Measurements from ENCODE around the gene DNMBP.
A peak's percentile ranks its signal among the peaks of the same experiment; 100 is the strongest.

Gene DNMBP

DNA sequence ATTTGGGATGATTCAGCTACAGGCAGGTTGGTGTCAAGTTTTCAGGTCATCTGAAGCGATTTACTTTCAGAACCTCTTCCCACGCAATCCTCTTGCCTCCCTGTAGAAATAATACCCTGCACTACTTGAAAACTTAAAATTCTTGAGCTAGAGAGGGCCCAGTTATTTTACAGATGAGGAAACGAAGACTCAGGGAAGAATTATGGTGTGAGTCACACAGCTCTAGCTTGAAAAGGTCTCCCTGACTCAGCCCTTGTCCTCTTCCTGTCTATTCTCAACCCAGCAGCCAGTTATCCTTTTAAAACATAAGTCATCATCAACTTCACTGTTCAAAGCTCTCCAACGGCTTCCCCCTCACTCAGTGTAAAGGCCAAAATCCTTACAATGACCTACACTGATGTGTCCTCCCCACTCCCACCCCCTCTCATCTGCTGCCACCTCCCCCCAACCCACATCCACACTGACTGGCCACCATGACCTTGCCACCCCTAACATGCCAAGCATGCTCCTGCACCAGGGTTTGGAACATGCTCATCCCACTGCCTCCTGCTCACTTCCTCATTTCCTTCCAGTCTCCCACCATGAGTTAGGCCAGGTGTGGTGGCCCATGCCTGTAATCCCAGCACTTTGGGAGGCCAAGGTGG is 3.4 kb downstream of the DNMBP start:
- Histone ChIP-seq H3K27ac (ENCODE audit: low read depth, low read length) (peak overlapping the region; percentile 85), H3K4me3 (ENCODE audit: low read depth in 1 of 5, low read length in 5 of 5) (peak overlapping the region in 1 of 5 donors; percentile 39)

DNA sequence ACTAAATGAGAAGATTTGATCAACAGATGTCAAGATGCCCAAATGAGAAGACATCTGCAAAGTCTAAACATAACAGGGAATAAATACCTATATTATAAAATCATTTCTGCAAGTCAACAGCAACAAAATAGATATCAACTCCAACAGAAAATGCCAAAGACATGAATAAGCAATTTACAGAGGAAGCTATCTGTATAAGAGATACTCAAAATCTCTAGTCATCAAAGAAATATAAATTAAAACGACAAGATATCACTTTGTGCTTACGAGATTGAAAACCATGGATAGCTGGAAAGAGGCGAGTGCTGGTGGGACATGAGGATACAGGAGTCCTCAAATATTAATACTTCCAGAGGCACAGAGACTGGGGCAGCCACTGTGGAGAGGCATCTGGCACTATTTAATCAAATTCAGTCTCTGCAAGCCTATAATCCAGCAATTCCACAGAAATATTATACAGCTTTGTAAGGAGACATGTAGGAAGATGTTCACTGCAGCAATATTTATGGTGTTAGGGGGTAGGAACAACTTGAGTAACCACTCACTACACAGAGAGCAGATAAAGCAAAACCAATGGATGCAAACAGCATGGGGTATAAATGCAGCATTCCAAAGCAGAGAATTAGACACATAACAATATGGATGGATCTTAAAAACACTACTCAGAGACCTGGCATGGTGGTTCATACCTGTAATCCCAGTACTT is 4.8 kb downstream of the DNMBP start:
- H3K4me3 ChIP-seq (ENCODE audit: low read depth in 1 of 5, low read length in 5 of 5): no peak overlapping the region
- H3K9ac ChIP-seq (ENCODE audit: low read length in 5 of 5): no peak overlapping the region
- H3K36me3 ChIP-seq (ENCODE audit: control insufficient read depth in 5 of 5, insufficient read depth in 5 of 5, low read length in 5 of 5): peaks cover 0 to 4% (median 2%) of the 10 kb centered on the region in 5 donors
- H3K4me1 ChIP-seq (ENCODE audit: control insufficient read depth in 5 of 5, insufficient read depth in 5 of 5, low read length in 5 of 5): peaks cover 4 to 46% (median 44%) of the 10 kb centered on the region in 5 donors
- H3K27ac ChIP-seq (ENCODE audit: low read depth, low read length): peak overlapping the region; percentile 85
- H3K9me3 ChIP-seq (ENCODE audit: control insufficient read depth in 5 of 5, low read length in 5 of 5): no peaks in the 10 kb centered on the region
- no peaks in the 10 kb centered on the region for H3K27me3 ChIP-seq (ENCODE audit: control insufficient read depth in 5 of 5, insufficient read depth in 4 of 5, low read length in 5 of 5)

More for the DNA sequence above, 3.4 kb downstream of the DNMBP start:
- Histone ChIP-seq H3K36me3 (ENCODE audit: control insufficient read depth in 5 of 5, insufficient read depth in 5 of 5, low read length in 5 of 5) (no peaks in the 10 kb centered on the region), H3K9me3 (ENCODE audit: control insufficient read depth in 5 of 5, low read length in 5 of 5) (no peaks in the 10 kb centered on the region), H3K4me1 (ENCODE audit: control insufficient read depth in 5 of 5, insufficient read depth in 5 of 5, low read length in 5 of 5) (peaks cover 4 to 55% (median 49%) of the 10 kb centered on the region in 5 donors), H3K27me3 (ENCODE audit: control insufficient read depth in 5 of 5, insufficient read depth in 4 of 5, low read length in 5 of 5) (no peaks in the 10 kb centered on the region), H3K9ac (ENCODE audit: low read length in 5 of 5) (peak overlapping the region in 2 of 5 donors; percentile 14 to 51)

DNA sequence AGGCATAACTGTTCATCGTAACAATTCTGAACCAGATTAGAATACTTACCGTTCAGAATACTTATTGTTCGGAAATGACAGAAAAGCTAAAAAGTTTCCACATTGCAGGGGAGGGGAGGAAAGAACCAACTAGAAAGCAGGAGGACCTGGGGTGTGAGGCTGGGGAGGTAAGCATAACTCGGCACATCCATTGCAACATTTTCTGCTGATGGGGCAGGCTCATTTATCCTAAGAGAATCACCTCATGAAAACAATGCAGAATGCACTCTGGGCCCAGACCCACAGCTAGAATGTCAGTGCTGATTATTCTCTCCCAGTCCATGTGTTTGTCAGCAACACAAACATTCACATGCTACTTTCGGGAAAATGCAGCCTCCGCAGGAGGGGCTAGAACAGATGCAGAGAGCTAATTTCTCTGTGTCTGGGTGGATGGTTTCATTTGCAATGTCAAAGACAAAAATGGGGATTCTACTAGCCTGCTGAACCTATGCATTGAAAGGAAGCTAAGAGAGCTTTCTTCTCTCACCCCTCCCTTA is 9.6 kb downstream of the DNMBP start:
- Histone ChIP-seq H3K36me3 (ENCODE audit: control insufficient read depth in 5 of 5, insufficient read depth in 5 of 5, low read length in 5 of 5) (peaks cover 0 to 4% (median 3%) of the 10 kb centered on the region in 5 donors), H3K27me3 (ENCODE audit: control insufficient read depth in 5 of 5, insufficient read depth in 4 of 5, low read length in 5 of 5) (no peaks in the 10 kb centered on the region), H3K9me3 (ENCODE audit: control insufficient read depth in 5 of 5, low read length in 5 of 5) (no peaks in the 10 kb centered on the region), H3K9ac (ENCODE audit: low read length in 5 of 5) (no peak overlapping the region), H3K4me3 (ENCODE audit: low read depth in 1 of 5, low read length in 5 of 5) (no peak overlapping the region), H3K27ac (ENCODE audit: low read depth, low read length) (no peak overlapping the region), H3K4me1 (ENCODE audit: control insufficient read depth in 5 of 5, insufficient read depth in 5 of 5, low read length in 5 of 5) (peaks cover 3 to 27% (median 19%) of the 10 kb centered on the region in 5 donors)

DNA sequence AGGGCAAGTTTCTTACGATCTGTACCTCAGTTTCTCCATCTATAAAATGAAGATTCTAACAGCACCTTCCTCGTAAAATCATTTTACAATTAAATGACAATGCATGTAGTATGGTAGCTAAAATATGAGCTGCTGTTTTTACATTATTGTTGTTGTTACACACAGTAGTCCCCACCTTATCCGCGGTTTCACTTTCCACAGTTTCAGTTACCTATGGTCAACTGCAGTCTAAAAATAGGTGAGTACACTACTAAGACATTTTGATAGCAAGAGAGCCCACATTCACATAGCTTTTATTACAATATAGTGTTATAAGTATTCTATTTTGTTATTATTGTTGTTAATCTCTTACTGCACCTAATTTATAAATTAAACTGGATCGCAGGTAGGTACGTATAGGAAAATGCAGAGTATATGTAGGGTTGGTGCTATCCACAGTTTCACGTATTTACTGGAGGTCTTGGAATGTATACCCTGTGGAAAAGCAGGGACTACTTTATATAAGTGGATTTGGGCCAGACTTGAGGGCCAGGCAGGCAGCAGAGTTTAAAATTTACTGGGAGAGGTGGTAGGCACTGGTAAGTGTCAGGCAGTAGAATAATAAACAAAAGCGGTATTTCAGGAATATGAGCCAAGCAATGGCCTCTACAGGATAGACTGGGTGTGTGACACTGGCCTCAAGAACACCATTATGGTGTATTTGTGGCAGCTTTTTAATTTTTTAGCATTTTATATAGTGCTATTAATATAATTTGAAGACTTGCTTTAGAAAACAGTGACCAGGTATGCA is 10.2 kb downstream of the DNMBP start:
- Histone ChIP-seq H3K4me1 (ENCODE audit: control insufficient read depth in 5 of 5, insufficient read depth in 5 of 5, low read length in 5 of 5) (peaks cover 3 to 28% (median 21%) of the 10 kb centered on the region in 5 donors), H3K36me3 (ENCODE audit: control insufficient read depth in 5 of 5, insufficient read depth in 5 of 5, low read length in 5 of 5) (peaks cover 0 to 4% (median 3%) of the 10 kb centered on the region in 5 donors), H3K9ac (ENCODE audit: low read length in 5 of 5) (peak overlapping the region in 1 of 5 donors; percentile 30), H3K27me3 (ENCODE audit: control insufficient read depth in 5 of 5, insufficient read depth in 4 of 5, low read length in 5 of 5) (no peaks in the 10 kb centered on the region), H3K4me3 (ENCODE audit: low read depth in 1 of 5, low read length in 5 of 5) (no peak overlapping the region), H3K9me3 (ENCODE audit: control insufficient read depth in 5 of 5, low read length in 5 of 5) (no peaks in the 10 kb centered on the region), H3K27ac (ENCODE audit: low read depth, low read length) (no peak overlapping the region)

DNA sequence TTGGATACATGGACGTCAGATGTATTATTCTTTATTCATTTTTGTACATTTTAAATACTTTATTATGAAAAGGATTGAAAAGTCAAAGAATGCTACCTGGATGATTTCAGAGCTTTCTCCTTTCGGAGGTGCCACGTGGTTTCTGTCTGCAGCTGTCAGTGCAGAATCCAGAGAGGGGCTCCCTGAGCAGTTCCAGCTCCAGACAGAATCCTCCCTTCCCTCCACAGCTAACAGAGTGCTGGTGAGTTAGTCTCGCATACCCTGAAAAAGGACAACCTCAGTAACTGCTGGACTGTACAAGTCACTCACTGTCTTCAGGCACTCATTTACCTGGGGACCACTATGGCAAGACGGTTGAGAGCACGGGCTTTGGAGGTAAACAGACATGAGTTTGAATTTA is 10.9 kb downstream of the DNMBP start:
- Histone ChIP-seq H3K9ac (ENCODE audit: low read length in 5 of 5) (no peak overlapping the region), H3K9me3 (ENCODE audit: control insufficient read depth in 5 of 5, low read length in 5 of 5) (no peaks in the 10 kb centered on the region), H3K4me3 (ENCODE audit: low read depth in 1 of 5, low read length in 5 of 5) (no peak overlapping the region), H3K27ac (ENCODE audit: low read depth, low read length) (no peak overlapping the region), H3K36me3 (ENCODE audit: control insufficient read depth in 5 of 5, insufficient read depth in 5 of 5, low read length in 5 of 5) (peaks cover 0 to 4% (median 3%) of the 10 kb centered on the region in 5 donors), H3K27me3 (ENCODE audit: control insufficient read depth in 5 of 5, insufficient read depth in 4 of 5, low read length in 5 of 5) (no peaks in the 10 kb centered on the region), H3K4me1 (ENCODE audit: control insufficient read depth in 5 of 5, insufficient read depth in 5 of 5, low read length in 5 of 5) (peaks cover 3 to 31% (median 27%) of the 10 kb centered on the region in 5 donors)

DNA sequence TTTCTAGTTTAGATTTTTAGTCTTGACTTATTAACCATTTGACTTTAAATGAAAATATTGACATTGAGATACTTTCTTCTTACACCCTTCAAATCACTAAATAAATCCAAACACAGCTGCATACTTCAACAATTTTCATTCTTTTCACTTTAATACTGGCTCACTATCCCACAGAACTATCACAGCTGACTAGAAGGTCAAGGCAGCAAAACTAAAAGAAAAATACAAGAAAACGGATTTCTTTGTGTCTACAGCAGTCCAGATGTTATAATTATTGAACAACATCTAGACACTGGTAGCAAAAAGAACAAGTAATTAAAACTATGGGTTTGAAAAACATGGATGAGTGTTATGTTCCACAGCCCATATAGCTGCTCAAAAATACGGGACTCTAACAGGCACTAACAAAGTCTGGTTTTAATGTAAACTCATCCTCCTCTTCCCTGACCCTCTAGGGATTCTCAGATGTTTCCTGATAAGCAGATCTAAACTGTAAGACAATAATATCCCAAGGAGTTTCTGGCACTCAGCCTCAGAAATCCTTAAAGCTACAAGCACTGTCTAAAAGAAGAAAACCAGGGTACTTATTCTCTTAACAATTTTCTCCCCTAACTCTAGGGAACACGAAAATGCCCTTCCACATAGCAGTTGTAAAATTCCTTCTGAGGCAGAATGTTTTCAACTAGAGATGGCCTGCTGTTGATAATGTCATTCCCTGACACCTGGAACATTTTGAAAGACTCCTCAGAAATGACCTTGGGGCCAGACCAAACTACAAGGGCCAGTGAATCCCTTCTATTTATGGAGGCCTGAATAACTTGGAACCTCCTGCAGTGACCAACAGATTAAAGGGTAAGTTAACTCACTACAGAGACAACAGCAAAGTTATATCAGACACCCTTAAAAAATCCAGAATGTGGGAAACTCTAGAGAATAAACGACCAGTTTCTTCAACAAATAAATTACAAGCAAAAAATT is 12.8 kb downstream of the DNMBP start:
- H3K4me3 ChIP-seq (ENCODE audit: low read depth in 1 of 5, low read length in 5 of 5): peak overlapping the region in 2 of 5 donors; percentile 9 to 37
- H3K9me3 ChIP-seq (ENCODE audit: control insufficient read depth in 5 of 5, low read length in 5 of 5): no peaks in the 10 kb centered on the region
- peaks cover 0 to 4% (median 3%) of the 10 kb centered on the region in 5 donors for H3K36me3 ChIP-seq (ENCODE audit: control insufficient read depth in 5 of 5, insufficient read depth in 5 of 5, low read length in 5 of 5)
- no peaks in the 10 kb centered on the region for H3K27me3 ChIP-seq (ENCODE audit: control insufficient read depth in 5 of 5, insufficient read depth in 4 of 5, low read length in 5 of 5)
- peaks cover 3 to 34% (median 31%) of the 10 kb centered on the region in 5 donors for H3K4me1 ChIP-seq (ENCODE audit: control insufficient read depth in 5 of 5, insufficient read depth in 5 of 5, low read length in 5 of 5)
- H3K9ac ChIP-seq (ENCODE audit: low read length in 5 of 5): peak overlapping the region in 4 of 5 donors; percentile 8 to 46 (median 26)
- peak overlapping the region; percentile 21 for H3K27ac ChIP-seq (ENCODE audit: low read depth, low read length)

DNA sequence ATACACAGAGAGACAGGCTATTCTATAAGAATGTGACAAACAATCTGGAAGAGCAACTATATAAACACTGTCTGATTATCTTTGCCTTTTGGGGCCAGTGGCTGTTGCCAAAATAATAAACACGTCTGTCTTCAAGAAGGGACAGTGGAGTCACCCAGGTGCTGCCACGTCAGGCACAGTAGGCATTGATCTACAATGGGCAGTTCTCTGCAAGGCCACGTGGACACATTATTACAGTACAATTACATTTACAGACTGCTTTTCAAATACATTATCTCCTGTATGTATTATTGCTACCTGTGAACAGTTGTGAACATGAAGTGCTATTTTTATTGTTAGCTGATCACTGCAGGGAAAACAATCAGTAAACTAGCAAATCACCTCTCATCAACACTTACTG is 14.0 kb downstream of the DNMBP start:
- Histone ChIP-seq H3K9me3 (ENCODE audit: control insufficient read depth in 5 of 5, low read length in 5 of 5) (no peaks in the 10 kb centered on the region), H3K36me3 (ENCODE audit: control insufficient read depth in 5 of 5, insufficient read depth in 5 of 5, low read length in 5 of 5) (peaks cover 0 to 4% (median 3%) of the 10 kb centered on the region in 5 donors), H3K4me3 (ENCODE audit: low read depth in 1 of 5, low read length in 5 of 5) (no peak overlapping the region), H3K4me1 (ENCODE audit: control insufficient read depth in 5 of 5, insufficient read depth in 5 of 5, low read length in 5 of 5) (peaks cover 3 to 34% (median 25%) of the 10 kb centered on the region in 5 donors), H3K9ac (ENCODE audit: low read length in 5 of 5) (no peak overlapping the region), H3K27me3 (ENCODE audit: control insufficient read depth in 5 of 5, insufficient read depth in 4 of 5, low read length in 5 of 5) (no peaks in the 10 kb centered on the region), H3K27ac (ENCODE audit: low read depth, low read length) (no peak overlapping the region)

DNA sequence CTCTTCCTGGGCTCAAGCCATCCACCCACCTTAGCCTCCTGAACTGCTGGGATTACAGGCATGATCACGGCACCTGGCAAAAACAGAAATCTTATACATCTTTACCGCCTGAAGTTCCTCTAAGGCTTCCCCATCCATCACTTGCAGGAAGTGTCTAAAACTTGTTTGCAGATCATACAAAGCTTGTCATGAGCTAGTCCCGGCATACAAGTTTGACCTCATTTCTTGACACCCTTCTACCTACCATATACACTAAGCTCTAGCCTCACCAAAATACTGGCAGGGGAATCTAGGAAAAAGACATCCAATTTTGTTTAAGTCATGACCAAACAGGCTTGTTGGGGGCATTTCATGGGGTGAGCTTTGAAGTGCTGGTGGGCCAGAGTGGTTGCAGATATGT is 14.5 kb downstream of the DNMBP start:
- Histone ChIP-seq H3K9me3 (ENCODE audit: control insufficient read depth in 5 of 5, low read length in 5 of 5) (no peaks in the 10 kb centered on the region), H3K27ac (ENCODE audit: low read depth, low read length) (no peak overlapping the region), H3K36me3 (ENCODE audit: control insufficient read depth in 5 of 5, insufficient read depth in 5 of 5, low read length in 5 of 5) (peaks cover 0 to 4% (median 2%) of the 10 kb centered on the region in 5 donors), H3K27me3 (ENCODE audit: control insufficient read depth in 5 of 5, insufficient read depth in 4 of 5, low read length in 5 of 5) (no peaks in the 10 kb centered on the region), H3K4me1 (ENCODE audit: control insufficient read depth in 5 of 5, insufficient read depth in 5 of 5, low read length in 5 of 5) (peaks cover 3 to 34% (median 25%) of the 10 kb centered on the region in 5 donors), H3K9ac (ENCODE audit: low read length in 5 of 5) (no peak overlapping the region), H3K4me3 (ENCODE audit: low read depth in 1 of 5, low read length in 5 of 5) (no peak overlapping the region)

DNA sequence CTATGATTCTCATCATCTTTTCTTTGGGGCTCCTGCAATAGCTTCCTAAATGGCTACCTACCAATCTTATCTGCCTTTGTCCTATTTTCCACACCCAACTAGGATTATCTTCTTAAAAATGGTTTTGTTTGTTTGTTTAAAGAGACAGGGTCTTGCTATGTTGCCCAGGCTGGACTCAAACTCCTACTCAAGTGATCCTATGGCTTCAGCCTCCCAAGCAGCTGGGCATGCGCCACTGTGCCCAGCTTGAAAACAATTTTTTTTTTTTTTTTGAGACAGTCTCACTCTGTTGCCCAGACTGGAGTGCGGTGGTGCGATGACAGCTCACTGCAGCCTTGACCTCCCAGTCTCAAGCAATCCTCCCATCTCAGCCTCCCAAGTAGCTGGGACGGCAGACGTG is 14.9 kb downstream of the DNMBP start:
- Histone ChIP-seq H3K36me3 (ENCODE audit: control insufficient read depth in 5 of 5, insufficient read depth in 5 of 5, low read length in 5 of 5) (peaks cover 0 to 4% (median 0%) of the 10 kb centered on the region in 5 donors), H3K27me3 (ENCODE audit: control insufficient read depth in 5 of 5, insufficient read depth in 4 of 5, low read length in 5 of 5) (no peaks in the 10 kb centered on the region), H3K9ac (ENCODE audit: low read length in 5 of 5) (no peak overlapping the region), H3K9me3 (ENCODE audit: control insufficient read depth in 5 of 5, low read length in 5 of 5) (no peaks in the 10 kb centered on the region), H3K27ac (ENCODE audit: low read depth, low read length) (no peak overlapping the region), H3K4me1 (ENCODE audit: control insufficient read depth in 5 of 5, insufficient read depth in 5 of 5, low read length in 5 of 5) (peaks cover 3 to 34% (median 25%) of the 10 kb centered on the region in 5 donors), H3K4me3 (ENCODE audit: low read depth in 1 of 5, low read length in 5 of 5) (peak overlapping the region in 1 of 5 donors; percentile 8)

Measured in subcutaneous abdominal adipose tissue (tissue), 5 donors.